HL-60 (cell line): ENCODE data around the gene RIMBP3B.
"Not testable (repeated sequence)": the region's sequence is repeated elsewhere in the genome, so short reads cannot be mapped to it uniquely, and the experiment has no call there.

Source experiments
- DNase-seq, 2 experiments: peaks; one replicate each; pipeline ENCODE4 v3.0.0-alpha.2; 2010 to 2020; ENCODE audit warnings: low read depth in 1 of 2, low spot score in 1 of 2
- H3K27ac ChIP-seq: fragments of 250-450 bp; sonication (Bioruptor Pico); replicated peaks from 2 replicates; pipeline ENCODE4 v1.5.1; 2020; ENCODE audit warnings: mild to moderate bottlenecking, moderate library complexity
- H3K27me3 ChIP-seq: fragments of 250-450 bp; sonication (Bioruptor Pico); 2 replicates; pipeline ENCODE4 v1.5.1; 2021; ENCODE audit warnings: mild to moderate bottlenecking, moderate library complexity; ENCODE audit not compliant: insufficient read depth, poor library complexity, severe bottlenecking
- H3K4me3 ChIP-seq: replicated peaks from 2 replicates; pipeline ENCODE4 v1.5.1; 2011; ENCODE audit warnings: mild to moderate bottlenecking, control low read depth, low read length; ENCODE audit not compliant: insufficient read depth

RIMBP3B gene

GRCh38 chr22:21435998-21436810 lies 52.7 kb downstream of the RIMBP3B start:
- not testable (repeated sequence) for H3K4me3 ChIP-seq, DNase-seq, H3K27ac ChIP-seq, H3K27me3 ChIP-seq

DNA sequence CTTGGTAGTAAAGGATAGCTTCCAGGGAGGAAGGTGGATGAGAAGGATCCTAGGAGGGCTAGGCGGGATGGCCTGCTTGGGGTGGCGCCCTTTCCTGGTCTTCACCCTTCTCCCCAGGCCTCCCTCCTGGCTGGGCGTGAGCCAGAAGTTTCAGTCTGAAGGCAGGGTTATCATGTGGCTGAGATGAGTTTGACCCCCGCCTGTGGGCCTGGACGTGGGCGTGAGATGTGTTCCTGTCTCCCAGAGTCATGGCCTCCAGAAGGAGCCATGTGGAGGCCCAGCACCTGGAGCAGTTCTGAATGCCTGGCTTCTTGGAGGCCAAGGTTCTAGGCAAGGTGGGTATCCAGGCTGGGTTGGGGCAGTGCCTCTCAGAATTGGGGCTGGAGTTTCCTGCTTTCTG lies 54.5 kb downstream of the RIMBP3B start:
- H3K27ac ChIP-seq, DNase-seq: not testable (repeated sequence)

More for the DNA sequence above, 54.5 kb downstream of the RIMBP3B start:
- not testable (repeated sequence) for H3K4me3 ChIP-seq, H3K27me3 ChIP-seq
